Loucy (cell line): ENCODE measurements around the gene POU5F1.

ENCODE experiments used
- EZH2phosphoT487 ChIP-seq: fragments of 200-600 bp; IDR thresholded peaks from 2 replicates; pipeline ENCODE4 v1.6.1; 2018; ENCODE audit warnings: antibody characterized with exemption, mild to moderate bottlenecking, moderate library complexity, borderline replicate concordance
- TF ChIP-seq, protein P1 (sequence below): fragments of 200-600 bp; sonication (generic); conservative IDR thresholded peaks from 2 replicates; pipeline ENCODE4 v1.5.1; 2014; ENCODE audit warnings: mild to moderate bottlenecking, antibody characterized with exemption, low read length

DNA sequence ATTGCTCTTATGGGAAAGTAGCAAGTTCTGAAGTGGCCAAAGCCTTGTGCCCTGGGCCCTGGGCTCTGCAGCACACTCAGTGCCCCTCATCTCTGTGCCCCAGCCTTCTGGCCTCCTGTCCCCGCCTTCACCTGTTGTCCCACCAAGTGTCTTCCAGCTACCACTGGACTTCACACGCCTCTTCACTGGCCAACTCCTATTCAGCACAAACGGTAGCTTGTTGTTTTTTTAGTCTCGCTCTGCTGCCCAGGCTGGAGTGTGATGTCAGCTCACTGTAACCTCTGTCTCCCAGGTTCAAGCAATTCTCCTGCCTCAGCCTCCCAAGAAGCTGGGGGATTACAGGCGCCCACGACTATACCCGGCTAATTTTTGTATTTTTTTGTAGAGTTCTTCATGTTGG, 17.7 kb downstream of the POU5F1 start:
- TF ChIP-seq, protein P1, sequence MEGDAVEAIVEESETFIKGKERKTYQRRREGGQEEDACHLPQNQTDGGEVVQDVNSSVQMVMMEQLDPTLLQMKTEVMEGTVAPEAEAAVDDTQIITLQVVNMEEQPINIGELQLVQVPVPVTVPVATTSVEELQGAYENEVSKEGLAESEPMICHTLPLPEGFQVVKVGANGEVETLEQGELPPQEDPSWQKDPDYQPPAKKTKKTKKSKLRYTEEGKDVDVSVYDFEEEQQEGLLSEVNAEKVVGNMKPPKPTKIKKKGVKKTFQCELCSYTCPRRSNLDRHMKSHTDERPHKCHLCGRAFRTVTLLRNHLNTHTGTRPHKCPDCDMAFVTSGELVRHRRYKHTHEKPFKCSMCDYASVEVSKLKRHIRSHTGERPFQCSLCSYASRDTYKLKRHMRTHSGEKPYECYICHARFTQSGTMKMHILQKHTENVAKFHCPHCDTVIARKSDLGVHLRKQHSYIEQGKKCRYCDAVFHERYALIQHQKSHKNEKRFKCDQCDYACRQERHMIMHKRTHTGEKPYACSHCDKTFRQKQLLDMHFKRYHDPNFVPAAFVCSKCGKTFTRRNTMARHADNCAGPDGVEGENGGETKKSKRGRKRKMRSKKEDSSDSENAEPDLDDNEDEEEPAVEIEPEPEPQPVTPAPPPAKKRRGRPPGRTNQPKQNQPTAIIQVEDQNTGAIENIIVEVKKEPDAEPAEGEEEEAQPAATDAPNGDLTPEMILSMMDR: no peak
- TF ChIP-seq EZH2phosphoT487: no peak
